ENCODE measurements around the gene SORBS2. TPM values are rescaled to one million over a fixed set of nuclear protein-coding genes. Genes with fewer than 3 reads are reported as not detected.

The SORBS2 gene
- polyA plus RNA-seq, 1 donor from 2014 or later = 46.0 TPM

GRCh38 chr4:185541251-185541727, 270.7 kb downstream of the SORBS2 start:
- Histone ChIP-seq H4K20me1 (ENCODE audit: insufficient read depth) (no peaks in the 10 kb centered on the region), H3K36me3 (ENCODE audit: insufficient read depth, low read length) (no peaks in the 10 kb centered on the region), H3K9me2 (ENCODE audit: insufficient read depth, low read length) (no peaks in the 10 kb centered on the region), H3F3A (ENCODE audit: insufficient read depth, low read length, poor library complexity, severe bottlenecking) (no peaks in the 10 kb centered on the region), H3K4me2 (ENCODE audit: low read length) (no peak overlapping the region), H3K9ac (ENCODE audit: low read length) (no peak overlapping the region), H3K4me3 (ENCODE audit: low read length) (no peak overlapping the region), H3K79me2 (replicated peaks; ENCODE audit: insufficient read depth, low read length) (no peaks in the 10 kb centered on the region), H3K9me3 (ENCODE audit: low read length) (no peaks in the 10 kb centered on the region), H2AFZ (ENCODE audit: low read depth, low read length) (no peak overlapping the region), H3K27me3 (ENCODE audit: insufficient read depth, low read depth, low read length) (peaks cover 6% of the 10 kb centered on the region), H3K27ac (ENCODE audit: low read length) (no peak overlapping the region)
- TF ChIP-seq CTCF (IDR thresholded peaks at IDR 0.05; ENCODE audit: poor library complexity, severe bottlenecking) (no peak), SMC3 (conservative IDR thresholded peaks at IDR 0.05; ENCODE audit: poor library complexity) (no peak), EZH2 (IDR thresholded peaks at IDR 0.05; ENCODE audit: borderline replicate concordance, insufficient read depth, low read length, poor library complexity, severe bottlenecking) (no peak), TAF1 (IDR thresholded peaks at IDR 0.05; ENCODE audit: low read depth) (no peak), POLR2AphosphoS5 (IDR thresholded peaks at IDR 0.05) (no peak)

- TF ChIP-seq SMC3 (conservative IDR thresholded peaks at IDR 0.05; ENCODE audit: poor library complexity) (no peak), POLR2AphosphoS5 (IDR thresholded peaks at IDR 0.05) (no peak), EP300 (conservative IDR thresholded peaks at IDR 0.05; ENCODE audit: poor library complexity, severe bottlenecking) (no peak), CTCF (IDR thresholded peaks at IDR 0.05; ENCODE audit: poor library complexity, severe bottlenecking) (no peak), EZH2 (IDR thresholded peaks at IDR 0.05; ENCODE audit: borderline replicate concordance, insufficient read depth, low read length, poor library complexity, severe bottlenecking) (no peak), REST (IDR thresholded peaks at IDR 0.05; ENCODE audit: borderline replicate concordance) (no peak), RAD21 (conservative IDR thresholded peaks at IDR 0.05) (no peak)
- H3K9me2 ChIP-seq (ENCODE audit: insufficient read depth, low read length) = no peaks in the 10 kb centered on the region
- H3K27me3 ChIP-seq (ENCODE audit: insufficient read depth, low read depth, low read length) = peaks cover 13% of the 10 kb centered on the region
- H3K4me2 ChIP-seq (ENCODE audit: low read length) = no peak overlapping the region
- no peaks in the 10 kb centered on the region for H3K79me2 ChIP-seq (replicated peaks; ENCODE audit: insufficient read depth, low read length)
- no peak overlapping the region for H3K4me3 ChIP-seq (ENCODE audit: low read length)
- no peaks in the 10 kb centered on the region for H3F3A ChIP-seq (ENCODE audit: insufficient read depth, low read length, poor library complexity, severe bottlenecking)
- H4K20me1 ChIP-seq (ENCODE audit: insufficient read depth) = no peaks in the 10 kb centered on the region
- no peak overlapping the region for H3K9ac ChIP-seq (ENCODE audit: low read length)
- no peak overlapping the region for H3K27ac ChIP-seq (ENCODE audit: low read length)
- H2AFZ ChIP-seq (ENCODE audit: low read depth, low read length) = no peak overlapping the region
- no peaks in the 10 kb centered on the region for H3K9me3 ChIP-seq (ENCODE audit: low read length)
- H3K36me3 ChIP-seq (ENCODE audit: insufficient read depth, low read length) = no peaks in the 10 kb centered on the region
Measured at GRCh38 chr4:185540487-185541120, 271.4 kb downstream of the SORBS2 start.
